ENCODE data around the gene ZNF516.

The ZNF516 gene

DNA sequence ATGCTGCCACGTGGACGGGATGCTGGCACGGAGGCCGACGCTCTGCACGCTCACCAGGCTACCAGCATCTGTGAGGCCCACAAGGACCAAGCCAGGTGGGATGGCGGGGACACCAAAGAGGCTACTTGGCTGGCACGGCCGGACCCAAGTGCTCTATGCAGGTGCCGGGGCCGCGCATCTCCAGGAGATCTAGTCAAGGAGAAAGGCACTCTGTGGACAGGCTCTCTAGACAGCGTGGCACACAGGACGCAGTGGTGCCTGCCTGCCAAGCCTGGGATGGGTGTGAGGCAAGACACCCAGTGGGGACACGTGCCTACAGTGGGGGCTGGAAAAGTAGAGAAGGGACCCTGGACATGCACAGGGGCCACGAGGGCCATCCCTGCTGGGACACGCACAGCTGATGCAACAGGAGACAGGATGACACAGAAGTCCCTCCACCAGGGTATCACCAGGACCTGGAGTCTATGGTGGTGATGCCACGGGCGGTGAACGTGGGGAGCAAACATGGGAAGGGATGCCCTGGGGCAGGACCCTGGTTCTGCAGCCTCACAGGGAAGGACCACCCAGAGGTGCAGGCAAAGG is 28.5 kb downstream of the ZNF516 start:
- no peak for DNase-seq

- no peak for DNase-seq
Measured at GRCh38 chr18:76465630-76466409, 29.2 kb downstream of the ZNF516 start.

DNA sequence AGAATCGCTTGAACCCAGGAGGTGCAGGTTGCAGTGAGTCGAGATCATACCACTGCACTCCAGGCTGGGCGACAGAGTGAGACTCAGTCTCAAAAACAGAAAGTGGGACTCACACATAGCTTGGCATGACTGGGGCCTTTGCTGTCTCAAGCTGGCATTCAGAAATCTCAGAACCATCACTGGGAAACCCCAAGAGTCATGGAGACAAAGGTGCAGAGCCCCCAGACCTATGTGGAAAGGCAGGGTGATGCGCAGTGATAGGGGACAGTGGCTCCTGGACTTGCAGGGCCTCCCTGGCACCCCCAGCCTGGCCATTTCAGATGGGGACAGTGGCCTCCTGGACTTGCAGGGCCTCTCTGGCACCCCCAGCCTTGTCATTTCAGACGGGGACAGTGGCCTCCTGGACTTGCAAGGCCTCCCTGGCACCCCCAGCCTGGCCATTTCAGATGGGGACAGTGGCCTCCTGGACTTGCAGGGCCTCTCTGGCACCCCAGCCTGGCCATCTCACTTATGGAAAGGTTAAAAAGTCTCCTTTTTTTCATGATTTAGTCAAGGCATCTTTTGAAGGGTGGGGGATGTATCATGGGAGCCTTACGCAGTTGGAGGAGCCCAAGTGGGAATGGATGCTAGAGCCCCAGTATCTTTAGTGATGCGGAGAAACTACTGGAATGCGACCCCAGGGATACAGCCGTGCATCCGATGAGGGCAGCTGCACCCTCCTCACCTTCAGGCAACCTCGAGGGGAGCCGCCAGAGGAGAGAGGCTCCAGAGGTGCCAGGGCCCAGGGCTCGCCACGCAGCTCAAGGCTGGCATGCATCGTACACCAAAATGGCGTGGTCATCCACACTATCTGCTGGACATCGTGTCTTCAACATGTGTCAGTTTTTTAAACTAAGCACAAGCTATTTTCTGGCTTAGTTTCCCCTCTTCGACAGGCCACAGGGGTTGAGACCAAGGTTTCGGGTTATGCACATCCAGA is 30.5 kb downstream of the ZNF516 start:
- no peak for DNase-seq

DNA sequence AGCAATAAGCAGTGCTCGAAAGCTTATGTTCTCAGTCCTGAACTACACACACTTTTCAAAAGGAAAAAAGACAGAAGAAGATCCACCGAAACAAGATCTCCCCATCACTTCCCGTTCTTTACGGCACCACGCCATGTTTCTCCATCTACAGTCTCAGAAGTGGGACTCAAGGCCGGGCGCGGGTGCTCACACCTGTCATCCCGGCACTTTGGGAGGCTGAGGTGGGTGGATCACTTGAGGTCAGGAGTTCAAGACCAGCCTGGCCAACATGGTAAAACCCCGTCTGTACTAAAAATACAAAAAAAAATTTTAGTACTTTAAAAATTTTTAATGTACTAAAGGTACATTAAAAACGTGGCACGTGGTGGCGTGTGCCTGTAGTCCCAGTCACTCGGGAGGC is 31.2 kb downstream of the ZNF516 start:
- DNase-seq = no peak

DNA sequence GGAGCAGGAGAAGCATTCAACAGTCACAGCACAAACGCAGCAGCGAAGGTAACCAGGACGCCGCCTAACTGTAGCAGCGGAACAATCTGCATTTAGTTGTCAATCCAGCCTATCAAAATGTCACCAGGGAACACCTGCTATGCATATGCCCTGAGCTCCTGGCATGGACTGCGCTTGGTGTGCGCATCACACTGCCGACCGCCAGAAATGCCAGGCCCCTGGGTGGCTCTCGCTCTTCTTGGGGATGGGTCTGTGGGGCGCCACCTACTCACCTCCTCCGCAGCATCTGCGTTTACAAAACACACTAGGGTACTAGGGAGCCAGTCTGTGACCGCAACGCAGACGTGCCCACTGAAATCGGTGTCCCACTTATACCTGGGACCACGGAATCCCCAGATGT is 31.7 kb downstream of the ZNF516 start:
- no peak for DNase-seq

GRCh38 chr18:76462326-76462694 is 32.7 kb downstream of the ZNF516 start:
- no peak for DNase-seq

- no peak for DNase-seq
Measured at GRCh38 chr18:76461692-76462325, 33.2 kb downstream of the ZNF516 start.

- no peak for DNase-seq
Measured at GRCh38 chr18:76461148-76461547, 33.9 kb downstream of the ZNF516 start.

DNA sequence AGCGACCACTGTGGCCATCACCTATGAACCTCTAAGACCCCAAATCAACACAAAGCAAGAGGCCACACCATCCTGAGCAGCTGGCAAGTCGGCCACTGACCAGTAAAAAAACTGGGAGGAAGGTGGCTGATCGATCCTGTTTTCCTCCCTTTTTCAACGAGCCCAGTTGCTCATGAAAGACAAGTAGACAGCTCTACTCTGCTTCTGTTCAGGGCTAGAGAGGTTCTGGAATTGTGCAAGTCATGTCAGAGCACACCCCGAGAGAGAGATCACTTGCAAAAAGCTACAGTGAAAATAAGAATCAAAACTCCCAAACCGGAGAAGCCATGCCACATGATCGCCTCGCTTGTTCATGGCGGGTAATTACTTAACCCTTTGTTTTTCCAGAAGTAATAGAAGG is 34.6 kb downstream of the ZNF516 start:
- no peak for DNase-seq

- no peak for DNase-seq
Measured at GRCh38 chr18:76459687-76460350, 35.2 kb downstream of the ZNF516 start.

- DNase-seq = no peak
Measured at GRCh38 chr18:76459312-76459686, 35.7 kb downstream of the ZNF516 start.

GRCh38 chr18:76458522-76459311 is 36.3 kb downstream of the ZNF516 start:
- no peak for DNase-seq

DNA sequence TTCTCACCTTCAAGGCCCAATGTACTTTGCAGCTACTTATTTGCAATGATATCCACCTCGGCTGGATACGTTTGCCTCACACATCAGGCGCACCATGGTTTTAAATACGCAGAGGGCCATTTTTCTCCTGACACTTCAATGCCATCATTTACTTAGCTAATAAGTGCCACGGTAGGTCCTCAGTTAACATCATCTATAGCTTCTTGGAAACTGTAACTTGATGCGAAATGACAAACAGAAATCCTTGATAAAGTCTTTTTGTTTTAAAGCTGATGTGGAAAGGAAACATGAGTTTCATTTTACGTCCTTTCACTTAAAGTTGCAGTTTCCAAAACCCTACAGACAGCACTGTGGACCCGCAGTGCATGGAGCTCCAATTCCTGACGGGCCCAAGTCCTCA is 37.1 kb downstream of the ZNF516 start:
- no peak for DNase-seq

- no peak for DNase-seq
Measured at GRCh38 chr18:76457475-76457874, 37.6 kb downstream of the ZNF516 start.

DNA sequence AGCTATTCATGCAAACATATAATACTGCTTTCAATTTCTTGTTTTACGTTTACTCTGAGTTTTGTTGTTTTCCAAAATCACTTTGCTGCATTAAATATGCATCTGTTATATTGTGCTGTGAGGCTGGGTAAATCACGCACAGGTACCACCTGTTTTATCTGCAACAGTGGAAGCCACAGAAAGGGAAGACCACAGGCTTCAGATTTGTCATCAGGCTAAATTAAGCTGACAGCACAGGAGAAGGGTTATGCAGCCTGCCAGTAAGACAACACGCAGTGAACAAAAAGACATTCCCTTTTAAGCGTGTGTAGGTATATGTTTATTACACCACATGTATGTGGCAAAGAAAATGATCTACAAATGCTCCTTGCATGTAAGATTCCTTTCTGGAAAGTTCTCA is 38.2 kb downstream of the ZNF516 start:
- DNase-seq = no peak

DNA sequence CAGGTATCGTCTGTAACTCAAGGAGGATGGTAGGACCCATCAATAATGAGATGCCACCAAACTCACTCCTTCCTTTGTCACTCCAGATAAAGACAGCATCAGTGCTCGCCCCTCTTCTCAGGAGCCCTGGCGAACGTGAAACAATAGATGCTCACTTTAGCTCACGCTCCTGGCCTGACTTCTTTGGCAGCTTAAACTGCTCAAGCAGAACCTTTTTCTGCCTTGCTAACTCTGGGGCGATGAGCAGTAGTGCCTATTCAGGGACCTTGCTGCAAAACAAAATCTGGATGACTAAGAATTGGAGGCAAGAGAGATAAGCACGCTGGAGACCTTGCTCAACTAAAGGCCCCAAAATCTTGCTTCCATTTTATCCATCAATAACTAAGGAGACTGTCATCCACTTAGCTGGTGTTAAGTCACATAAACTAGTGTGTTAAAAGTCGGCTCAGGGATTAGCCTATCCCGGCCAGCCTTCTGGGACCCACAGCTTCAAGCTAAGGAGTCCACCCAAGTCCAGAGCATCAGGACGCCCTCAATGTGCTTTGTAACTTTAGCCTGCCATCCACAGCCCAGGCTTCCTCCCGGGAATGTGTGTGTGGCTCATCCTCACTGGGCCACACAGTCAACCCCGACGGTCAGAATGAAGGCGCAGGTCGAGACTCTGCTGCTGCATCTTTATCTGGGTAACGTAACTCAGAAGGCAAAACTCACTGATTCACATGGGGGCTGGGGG is 38.9 kb downstream of the ZNF516 start:
- no peak for DNase-seq

GRCh38 chr18:76455003-76455676 is 39.9 kb downstream of the ZNF516 start:
- no peak for DNase-seq

GRCh38 chr18:76454418-76454817 is 40.6 kb downstream of the ZNF516 start:
- no peak for DNase-seq

DNA sequence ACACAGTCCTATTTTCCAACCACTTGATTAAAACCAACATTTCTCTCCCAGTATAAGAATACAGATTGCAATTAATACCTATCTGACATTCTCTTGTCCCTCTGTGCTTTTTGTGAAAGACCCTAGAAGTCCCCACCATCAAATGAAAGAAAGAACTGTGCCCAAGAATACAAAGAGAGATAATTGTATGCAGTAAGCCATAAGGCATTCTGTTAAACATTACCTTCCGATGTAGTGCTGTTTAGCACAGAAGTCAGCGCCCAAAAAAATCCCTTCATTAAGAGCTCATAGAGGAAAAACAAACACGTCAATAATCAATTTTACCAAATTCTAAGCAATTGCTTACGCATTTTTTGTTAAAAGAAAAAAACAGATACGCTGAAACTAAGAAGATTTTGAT is 41.1 kb downstream of the ZNF516 start:
- no peak for DNase-seq

DNA sequence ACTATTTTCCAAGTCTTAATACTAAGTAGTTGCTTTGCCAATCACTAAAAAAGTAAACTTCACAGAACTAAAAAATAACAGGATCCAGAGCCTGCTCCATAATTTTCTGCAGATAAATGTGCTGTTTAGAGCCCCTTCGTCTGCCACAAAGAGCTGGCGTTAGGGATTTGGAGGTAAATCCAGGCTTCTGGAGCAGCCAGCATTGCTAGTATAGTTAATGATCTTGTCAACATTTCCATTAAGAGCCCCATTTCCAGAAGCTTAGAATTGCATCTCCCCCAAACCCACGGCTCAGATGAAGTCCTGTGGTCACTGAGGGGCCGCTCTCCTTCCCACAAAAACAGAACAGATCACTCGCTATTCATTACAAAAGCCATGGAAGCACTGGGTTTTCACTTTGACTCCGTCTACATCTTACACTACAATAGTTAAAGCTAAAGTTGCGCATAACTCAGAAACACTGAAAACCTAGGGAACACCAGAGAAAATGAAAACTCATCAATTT is 41.9 kb downstream of the ZNF516 start:
- no peak for DNase-seq
